Fibroblast of skin of left quadriceps (primary cell): ENCODE data around the gene IFNLR1.

ENCODE experiments used
- DNase-seq, 2 experiments: peaks; one replicate each; pipeline ENCODE4 v3.0.0-alpha.2; 2013; ENCODE audit warnings: low read depth in 2 of 2

Gene IFNLR1

GRCh38 chr1:24104854-24105253 is 82.2 kb downstream of the IFNLR1 start:
- no peak for DNase-seq
